Spleen (tissue), 7 donors: ENCODE measurements around the gene ADAM11.

Experiments used
- POLR2A ChIP-seq, 3 donors: fragments of 450-650 bp; IDR thresholded peaks; one replicate each; pipeline ENCODE4 v1.5.1; 2017; ENCODE audit warnings: antibody characterized with exemption in 3 of 3, mild to moderate bottlenecking in 1 of 3
- TF ChIP-seq, protein P1 (sequence below), 11 experiments: fragments of 200-600 bp in 7 of 11; fragments of 450-650 bp in 4 of 11; sonication (generic) in 4 of 11; IDR thresholded peaks in 8 of 11; conservative IDR thresholded peaks in 3 of 11; 1 replicate in 7 of 11; 2 replicates in 4 of 11; pipeline versions ENCODE4 v1.4.0 to v1.8.0; 2016 to 2021; ENCODE audit warnings: antibody characterized with exemption in 11 of 11, inconsistent platforms in 4 of 11, mild to moderate bottlenecking in 1 of 11
- donor health status: DM: no; HTN: no; CAD: no; lungs with moderate emphysema.
- donor health status: DM: no; HTN: no; CAD: no.
- donor health status: DM: no; HTN: no; CAD: no.

DNA sequence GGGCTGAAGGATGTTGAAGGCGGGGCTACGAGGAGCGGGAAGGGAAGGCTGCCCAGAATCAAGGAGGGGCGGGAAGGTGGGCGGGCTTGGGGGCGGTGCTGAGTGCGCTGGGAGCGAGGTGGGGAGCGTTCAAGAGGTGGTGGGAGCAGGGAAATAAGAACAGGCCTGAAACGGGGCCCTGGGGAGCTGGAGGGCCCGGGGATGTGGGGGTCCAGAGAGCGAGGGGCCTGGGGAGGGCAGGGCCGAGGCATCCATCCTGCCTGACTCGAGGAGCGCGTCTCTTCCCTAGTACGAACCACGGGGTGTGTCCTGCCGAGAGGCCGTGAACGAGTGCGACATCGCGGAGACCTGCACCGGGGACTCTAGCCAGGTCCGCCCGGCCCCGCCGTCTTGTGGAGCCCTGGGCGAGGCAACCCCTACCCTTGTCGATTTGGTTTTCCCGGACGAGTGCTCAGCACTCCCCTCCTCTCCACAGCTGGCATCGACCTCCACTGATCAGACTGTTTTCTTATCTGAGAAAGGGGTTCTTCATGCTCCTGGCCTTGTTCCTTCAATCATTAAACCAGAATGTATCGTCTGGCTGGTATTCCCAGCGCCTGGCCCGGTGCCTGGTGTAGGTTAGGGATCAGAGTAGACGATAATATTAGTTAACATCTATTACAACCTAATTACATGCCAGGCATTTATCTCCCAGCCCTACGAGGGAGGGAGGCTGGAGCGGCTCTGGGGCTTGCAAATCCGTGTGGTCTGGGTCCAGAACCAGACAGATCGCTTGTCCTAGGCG is 17.2 kb downstream of the ADAM11 start:
- TF ChIP-seq, protein P1, sequence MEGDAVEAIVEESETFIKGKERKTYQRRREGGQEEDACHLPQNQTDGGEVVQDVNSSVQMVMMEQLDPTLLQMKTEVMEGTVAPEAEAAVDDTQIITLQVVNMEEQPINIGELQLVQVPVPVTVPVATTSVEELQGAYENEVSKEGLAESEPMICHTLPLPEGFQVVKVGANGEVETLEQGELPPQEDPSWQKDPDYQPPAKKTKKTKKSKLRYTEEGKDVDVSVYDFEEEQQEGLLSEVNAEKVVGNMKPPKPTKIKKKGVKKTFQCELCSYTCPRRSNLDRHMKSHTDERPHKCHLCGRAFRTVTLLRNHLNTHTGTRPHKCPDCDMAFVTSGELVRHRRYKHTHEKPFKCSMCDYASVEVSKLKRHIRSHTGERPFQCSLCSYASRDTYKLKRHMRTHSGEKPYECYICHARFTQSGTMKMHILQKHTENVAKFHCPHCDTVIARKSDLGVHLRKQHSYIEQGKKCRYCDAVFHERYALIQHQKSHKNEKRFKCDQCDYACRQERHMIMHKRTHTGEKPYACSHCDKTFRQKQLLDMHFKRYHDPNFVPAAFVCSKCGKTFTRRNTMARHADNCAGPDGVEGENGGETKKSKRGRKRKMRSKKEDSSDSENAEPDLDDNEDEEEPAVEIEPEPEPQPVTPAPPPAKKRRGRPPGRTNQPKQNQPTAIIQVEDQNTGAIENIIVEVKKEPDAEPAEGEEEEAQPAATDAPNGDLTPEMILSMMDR (IDR thresholded peaks at IDR 0.05 in 8 of 11, conservative IDR thresholded peaks at IDR 0.05 in 3 of 11): no peak
- TF ChIP-seq POLR2A (IDR thresholded peaks at IDR 0.05): no peak
